ENCODE data around the gene ATP6V1G1. TPM values are rescaled to one million over a fixed set of nuclear protein-coding genes. Genes with fewer than 3 reads are reported as not detected.
A peak's percentile ranks its signal among the peaks of the same experiment; 100 is the strongest.
"Not testable (repeated sequence)": the region's sequence is repeated elsewhere in the genome, so short reads cannot be mapped to it uniquely, and the experiment has no call there.

The ATP6V1G1 gene
- total RNA-seq, 2 experiments from 2014 or later: 32.1 to 38.9 TPM

DNA sequence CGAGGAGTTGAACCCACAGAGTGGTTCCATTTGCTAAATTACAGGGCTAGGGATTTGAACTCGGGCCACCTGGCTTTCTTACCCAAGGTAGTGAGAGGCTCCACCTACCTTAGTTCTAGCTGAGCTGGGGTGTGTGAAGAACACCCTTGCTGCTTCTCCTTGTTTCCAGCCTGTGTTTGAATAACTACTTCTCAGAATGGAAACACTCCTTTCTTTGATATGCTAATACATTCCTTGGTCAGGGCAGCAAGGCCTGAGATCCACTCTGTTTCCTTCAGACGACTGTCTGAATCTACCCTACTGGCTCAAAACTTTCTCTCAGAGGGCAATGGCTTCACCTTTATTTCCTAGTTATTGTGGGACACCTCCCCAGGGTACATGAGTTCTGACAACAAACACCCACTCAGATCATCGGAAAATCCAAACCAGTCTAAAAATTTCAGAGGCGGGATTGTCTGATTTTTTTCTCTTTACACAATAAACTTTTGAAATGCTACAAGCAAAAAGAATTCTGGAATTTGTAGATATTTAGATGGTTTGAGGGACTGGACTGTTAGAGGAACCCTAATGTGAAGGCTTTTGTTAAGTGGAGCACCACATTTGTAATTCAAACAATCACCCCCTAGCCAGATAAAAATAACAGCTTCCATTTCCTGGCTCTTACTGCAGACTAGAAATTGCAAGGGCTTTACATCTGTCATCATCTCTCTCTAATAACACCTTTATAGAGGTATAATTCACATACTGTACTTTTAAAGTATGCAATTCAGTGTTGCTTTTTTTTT is 4.0 kb upstream of the ATP6V1G1 start:
- POLR2A ChIA-PET: no interaction called here
- CTCF ChIA-PET: no interaction called here
- Mint-ChIP-seq H3K36me3 (peaks cover 11% of the 10 kb centered on the region), H3K4me1 (ENCODE audit: low read depth) (peaks cover 7% of the 10 kb centered on the region), H3K27me3 (no peaks in the 10 kb centered on the region), H3K27ac (no peak overlapping the region), H3K9me3 (no peaks in the 10 kb centered on the region), H3K4me3 (no peak overlapping the region)
- intact Hi-C loops (cut with micrococcal nuclease): loop anchor here (10.0 kb wide), 1 partner anchor 421 kb away; no protein-coding TSS in a partner anchor
- DNase-seq: no peak

DNA sequence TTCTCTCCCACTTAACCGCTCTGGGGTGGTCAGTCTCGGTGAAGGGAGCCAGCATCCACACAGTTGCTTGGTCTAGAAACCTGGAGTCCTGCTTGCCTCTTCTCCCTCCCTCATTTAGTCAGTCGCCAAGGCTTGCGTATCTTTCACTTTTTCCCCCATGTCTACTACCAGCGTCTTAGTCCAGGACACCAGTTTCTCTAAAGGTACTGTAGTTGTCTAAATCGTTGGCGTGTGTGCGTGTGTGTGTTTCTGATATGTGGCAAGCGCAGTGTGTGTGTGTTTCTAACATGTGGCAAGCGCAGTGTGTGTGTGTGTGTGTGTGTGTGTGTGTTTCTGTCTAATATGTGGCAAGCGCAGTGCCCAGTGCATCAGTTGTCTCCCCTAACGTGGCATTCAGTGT is 641 bp downstream of the ATP6V1G1 start:
- peaks cover 46% of the 10 kb centered on the region for H3K4me1 Mint-ChIP-seq (ENCODE audit: low read depth)
- peak; percentile 39 for DNase-seq
- no peaks in the 10 kb centered on the region for H3K9me3 Mint-ChIP-seq
- POLR2A ChIA-PET: interaction anchor here (0.9 to 1.9 kb wide), 14 partner anchors 8 to 221 kb away, joined by 3 to 14 read pairs (median 4); partner anchors contain the start of gene AKNA
- H3K4me3 Mint-ChIP-seq: peak overlapping the region; percentile 99
- intact Hi-C loops (cut with micrococcal nuclease): loop anchor here (5.0 to 10.0 kb wide), 4 partner anchors 201 to 417 kb away; partner anchors contain the start of genes AKNA and ORM1
- no peaks in the 10 kb centered on the region for H3K27me3 Mint-ChIP-seq
- CTCF ChIA-PET: interaction anchor here (0.7 to 6.9 kb wide), 6 partner anchors 60 to 202 kb away, joined by 3 to 80 read pairs (median 3); no protein-coding TSS in a partner anchor
- peaks cover 23% of the 10 kb centered on the region for H3K36me3 Mint-ChIP-seq
- H3K27ac Mint-ChIP-seq: peak overlapping the region; percentile 97

DNA sequence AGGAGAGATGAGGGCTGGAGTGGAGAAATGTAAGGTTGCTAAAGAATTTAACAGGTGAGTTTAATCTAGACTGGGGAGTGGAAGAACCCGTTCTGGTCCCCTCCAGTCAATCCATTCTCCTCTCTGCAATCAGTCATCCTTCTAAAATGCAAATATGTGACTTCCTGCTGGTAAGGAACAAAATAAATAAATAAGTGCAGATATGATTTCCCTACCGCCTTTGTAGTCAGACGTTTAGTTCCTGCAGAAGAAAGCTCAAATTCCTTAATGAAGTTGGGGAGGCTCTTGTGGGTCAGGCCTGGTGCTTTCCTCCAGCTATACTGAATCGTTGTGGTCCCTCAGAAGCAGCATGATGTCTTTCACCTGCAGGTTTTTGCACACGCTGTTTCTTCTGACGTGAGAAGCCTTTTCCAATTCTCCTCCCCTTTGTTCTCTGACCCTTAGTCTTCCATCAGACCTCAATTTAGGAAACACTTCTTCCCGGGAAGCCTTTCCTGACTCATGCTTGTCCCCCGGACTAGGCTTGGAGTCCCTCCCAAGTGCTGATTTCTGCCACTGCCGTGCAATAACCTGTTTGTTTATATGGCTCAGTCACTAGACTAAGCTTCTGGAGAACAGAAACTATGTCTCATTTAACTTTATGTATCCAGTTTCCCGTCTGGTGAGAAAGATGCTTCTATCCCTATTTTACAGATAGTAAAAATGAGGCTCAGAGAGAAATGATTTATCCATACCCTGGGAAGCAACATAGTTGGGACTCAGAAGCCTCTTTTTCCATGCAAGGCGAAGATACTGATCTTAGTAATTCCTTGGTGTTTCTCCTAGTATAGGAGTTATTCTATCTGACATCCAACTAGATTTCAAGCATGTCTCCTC is 1.3 kb downstream of the ATP6V1G1 start:
- POLR2A ChIA-PET: interaction anchor here (0.9 to 1.6 kb wide), 6 partner anchors 15 to 222 kb away, joined by 3 to 8 read pairs (median 4); no protein-coding TSS in a partner anchor
- H3K9me3 Mint-ChIP-seq: no peaks in the 10 kb centered on the region
- H3K4me3 Mint-ChIP-seq: peak overlapping the region; percentile 99
- DNase-seq: peak; percentile 21
- peak overlapping the region; percentile 97 for H3K27ac Mint-ChIP-seq
- CTCF ChIA-PET: interaction anchor here (0.9 to 6.9 kb wide), 2 partner anchors 65 to 203 kb away, joined by 3 to 80 read pairs; no protein-coding TSS in a partner anchor
- intact Hi-C loops (cut with micrococcal nuclease): loop anchor here (5.0 to 10.0 kb wide), 4 partner anchors 202 to 416 kb away; partner anchors contain the start of genes AKNA and ORM1
- peaks cover 28% of the 10 kb centered on the region for H3K36me3 Mint-ChIP-seq
- H3K4me1 Mint-ChIP-seq (ENCODE audit: low read depth): peaks cover 47% of the 10 kb centered on the region
- no peaks in the 10 kb centered on the region for H3K27me3 Mint-ChIP-seq

DNA sequence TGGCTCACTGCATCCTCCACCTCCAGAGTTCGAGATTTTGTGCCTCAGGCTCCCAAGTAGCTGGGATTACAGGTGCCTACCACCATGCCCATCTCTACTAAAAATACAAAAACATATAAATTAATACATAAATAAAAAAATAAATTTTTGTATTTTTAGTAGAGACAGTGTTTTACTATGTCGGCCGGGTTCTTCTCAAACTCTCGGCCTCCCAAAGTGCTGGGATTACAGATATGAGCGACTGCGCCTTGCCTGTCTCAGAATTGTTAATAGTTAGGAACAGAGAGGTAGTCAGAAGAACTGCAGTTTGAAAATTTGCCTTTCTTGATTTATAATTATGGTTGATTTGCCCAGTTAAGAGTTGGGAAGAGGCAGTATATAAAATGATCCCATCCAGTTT is 2.8 kb downstream of the ATP6V1G1 start:
- POLR2A ChIA-PET: no interaction called here
- Mint-ChIP-seq H3K4me3 (no peak overlapping the region), H3K9me3 (no peaks in the 10 kb centered on the region), H3K27ac (peak overlapping the region; percentile 46), H3K4me1 (ENCODE audit: low read depth) (peaks cover 48% of the 10 kb centered on the region), H3K27me3 (no peaks in the 10 kb centered on the region), H3K36me3 (peaks cover 39% of the 10 kb centered on the region)
- CTCF ChIA-PET: interaction anchor here (6.9 kb wide), 1 partner anchor 64 kb away, joined by 80 read pairs; no protein-coding TSS in a partner anchor
- intact Hi-C loops (cut with micrococcal nuclease): no loop called here
- no peak for DNase-seq

DNA sequence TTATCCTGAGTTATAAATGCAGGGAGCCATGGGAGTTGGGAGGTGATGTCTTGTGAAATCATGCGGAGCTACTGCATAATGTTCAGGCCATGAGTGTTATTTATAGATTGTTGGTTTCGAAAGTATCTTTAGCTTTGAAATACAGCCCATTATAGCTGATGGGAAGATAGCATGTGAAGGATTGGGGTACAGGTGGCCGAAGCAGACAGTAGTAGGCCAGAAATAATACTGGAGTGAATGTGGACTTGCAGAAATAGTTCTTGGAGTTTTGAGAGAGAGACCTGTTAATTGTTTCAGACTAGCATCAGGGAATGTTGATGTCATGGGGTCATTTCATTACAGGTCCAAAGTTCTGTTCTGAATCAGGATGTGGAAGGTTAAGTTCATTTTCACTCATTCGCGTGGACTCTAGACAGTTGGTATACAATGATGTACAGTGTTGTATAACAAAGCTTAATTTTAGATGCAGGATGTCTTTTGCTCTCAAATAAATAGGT is 3.8 kb downstream of the ATP6V1G1 start:
- intact Hi-C loops (cut with micrococcal nuclease): no loop called here
- CTCF ChIA-PET: interaction anchor here (0.6 to 6.9 kb wide), 13 partner anchors 9 to 338 kb away, joined by 3 to 80 read pairs (median 5); no protein-coding TSS in a partner anchor

DNA sequence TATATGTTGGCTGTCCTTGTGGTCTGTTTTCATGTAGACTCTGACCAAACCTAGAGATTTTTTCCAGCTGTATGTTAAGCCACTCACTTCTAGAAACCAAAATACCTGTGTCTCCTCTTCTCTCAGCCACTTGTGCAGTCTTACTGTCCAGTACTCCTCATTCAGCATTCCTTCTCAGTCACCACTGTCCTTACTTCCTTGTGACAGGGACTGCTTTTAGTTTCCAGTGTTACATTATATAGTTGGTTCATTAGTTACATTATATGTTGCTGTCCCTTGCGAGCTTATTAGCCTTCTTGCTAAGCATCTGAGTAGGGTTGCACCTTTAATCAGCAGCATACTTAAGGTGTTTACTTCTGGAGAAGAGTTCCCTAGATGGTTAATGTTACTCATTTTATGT is 4.3 kb downstream of the ATP6V1G1 start:
- intact Hi-C loops (cut with micrococcal nuclease): loop anchor here (1.0 to 2.0 kb wide), 3 partner anchors 21 to 107 kb away; no protein-coding TSS in a partner anchor
- no peaks in the 10 kb centered on the region for H3K27me3 Mint-ChIP-seq
- peaks cover 57% of the 10 kb centered on the region for H3K4me1 Mint-ChIP-seq (ENCODE audit: low read depth)
- peak overlapping the region; percentile 58 for H3K4me3 Mint-ChIP-seq
- no peak for DNase-seq
- peak overlapping the region; percentile 92 for H3K27ac Mint-ChIP-seq
- H3K9me3 Mint-ChIP-seq: no peaks in the 10 kb centered on the region
- CTCF ChIA-PET: interaction anchor here (0.6 to 6.9 kb wide), 17 partner anchors 9 to 338 kb away, joined by 3 to 80 read pairs (median 5); no protein-coding TSS in a partner anchor
- H3K36me3 Mint-ChIP-seq: peaks cover 50% of the 10 kb centered on the region
- POLR2A ChIA-PET: interaction anchor here (0.6 to 2.6 kb wide), 6 partner anchors 18 to 715 kb away, joined by 3 to 17 read pairs (median 6); partner anchors contain the start of genes TMEM268 and ZNF618

More for the DNA sequence above, 3.8 kb downstream of the ATP6V1G1 start:
- Mint-ChIP-seq H3K4me1 (ENCODE audit: low read depth) (peaks cover 55% of the 10 kb centered on the region), H3K27ac (peak overlapping the region; percentile 92), H3K36me3 (peaks cover 46% of the 10 kb centered on the region), H3K4me3 (peak overlapping the region; percentile 58), H3K9me3 (no peaks in the 10 kb centered on the region), H3K27me3 (no peaks in the 10 kb centered on the region)
- DNase-seq: no peak
- POLR2A ChIA-PET: interaction anchor here (0.6 to 2.6 kb wide), 6 partner anchors 18 to 715 kb away, joined by 3 to 17 read pairs (median 5); partner anchors contain the start of genes TMEM268 and ZNF618

DNA sequence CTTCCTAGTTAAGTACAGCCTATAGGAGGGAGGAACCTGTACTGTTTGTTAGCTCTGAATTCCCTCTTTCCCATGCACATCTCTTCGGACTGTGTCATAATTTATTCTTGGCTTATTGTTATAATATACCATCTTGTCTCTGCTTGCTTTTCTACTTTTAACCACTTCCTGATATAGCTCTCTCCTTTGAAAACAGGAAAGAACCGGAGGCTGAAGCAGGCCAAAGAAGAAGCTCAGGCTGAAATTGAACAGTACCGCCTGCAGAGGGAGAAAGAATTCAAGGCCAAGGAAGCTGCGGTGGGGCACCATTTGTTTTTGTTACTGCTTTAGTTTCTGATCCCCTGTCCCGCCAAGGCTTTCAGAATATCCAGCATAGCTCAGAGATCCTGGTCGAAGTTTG is 4.8 kb downstream of the ATP6V1G1 start:
- Mint-ChIP-seq H3K9me3 (no peaks in the 10 kb centered on the region), H3K27me3 (no peaks in the 10 kb centered on the region), H3K27ac (peak overlapping the region; percentile 92), H3K4me1 (ENCODE audit: low read depth) (peaks cover 54% of the 10 kb centered on the region), H3K36me3 (peaks cover 52% of the 10 kb centered on the region), H3K4me3 (peak overlapping the region; percentile 58)
- ChIA-PET CTCF (interaction anchor here (0.9 to 6.9 kb wide), 16 partner anchors 14 to 337 kb away, joined by 3 to 80 read pairs (median 6); partner anchors contain the start of gene AKNA), POLR2A (interaction anchor here (1.5 to 2.6 kb wide), 3 partner anchors 20 to 207 kb away, joined by 5 to 17 read pairs (median 9); partner anchors contain the start of gene TMEM268)
- intact Hi-C loops (cut with micrococcal nuclease): loop anchor here (1.0 to 2.0 kb wide), 3 partner anchors 20 to 107 kb away; no protein-coding TSS in a partner anchor
- DNase-seq: peak; percentile 71

DNA sequence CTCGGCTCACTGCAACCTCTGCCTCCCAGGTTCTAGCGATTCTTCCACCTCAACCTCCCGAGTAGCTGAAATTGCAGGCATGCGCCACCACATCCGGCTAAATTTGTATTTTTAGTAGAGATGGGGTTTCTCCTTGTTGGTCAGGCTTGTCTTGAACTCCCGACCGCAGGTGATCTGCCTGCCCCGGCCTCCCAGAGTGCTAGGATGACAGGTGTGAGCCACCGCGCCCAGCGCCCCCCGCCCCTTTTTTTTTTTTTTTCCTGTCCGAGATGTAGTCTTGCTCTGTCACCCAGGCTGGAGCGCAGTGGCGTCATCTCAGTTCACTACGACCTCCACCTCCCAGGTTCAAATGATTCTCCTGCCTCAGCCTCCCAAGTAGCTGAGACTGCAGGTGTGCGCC is 6.6 kb downstream of the ATP6V1G1 start:
- H3K9me3 Mint-ChIP-seq: no peaks in the 10 kb centered on the region
- ChIA-PET CTCF (interaction anchor here (0.6 to 0.7 kb wide), 2 partner anchors 90 to 109 kb away, joined by 3 read pairs; no protein-coding TSS in a partner anchor), POLR2A (no interaction called here)
- no peak overlapping the region for H3K4me3 Mint-ChIP-seq
- no peak for DNase-seq
- H3K27me3 Mint-ChIP-seq: no peaks in the 10 kb centered on the region
- peaks cover 51% of the 10 kb centered on the region for H3K36me3 Mint-ChIP-seq
- intact Hi-C loops (cut with micrococcal nuclease): no loop called here
- peaks cover 52% of the 10 kb centered on the region for H3K4me1 Mint-ChIP-seq (ENCODE audit: low read depth)
- H3K27ac Mint-ChIP-seq: no peak overlapping the region

DNA sequence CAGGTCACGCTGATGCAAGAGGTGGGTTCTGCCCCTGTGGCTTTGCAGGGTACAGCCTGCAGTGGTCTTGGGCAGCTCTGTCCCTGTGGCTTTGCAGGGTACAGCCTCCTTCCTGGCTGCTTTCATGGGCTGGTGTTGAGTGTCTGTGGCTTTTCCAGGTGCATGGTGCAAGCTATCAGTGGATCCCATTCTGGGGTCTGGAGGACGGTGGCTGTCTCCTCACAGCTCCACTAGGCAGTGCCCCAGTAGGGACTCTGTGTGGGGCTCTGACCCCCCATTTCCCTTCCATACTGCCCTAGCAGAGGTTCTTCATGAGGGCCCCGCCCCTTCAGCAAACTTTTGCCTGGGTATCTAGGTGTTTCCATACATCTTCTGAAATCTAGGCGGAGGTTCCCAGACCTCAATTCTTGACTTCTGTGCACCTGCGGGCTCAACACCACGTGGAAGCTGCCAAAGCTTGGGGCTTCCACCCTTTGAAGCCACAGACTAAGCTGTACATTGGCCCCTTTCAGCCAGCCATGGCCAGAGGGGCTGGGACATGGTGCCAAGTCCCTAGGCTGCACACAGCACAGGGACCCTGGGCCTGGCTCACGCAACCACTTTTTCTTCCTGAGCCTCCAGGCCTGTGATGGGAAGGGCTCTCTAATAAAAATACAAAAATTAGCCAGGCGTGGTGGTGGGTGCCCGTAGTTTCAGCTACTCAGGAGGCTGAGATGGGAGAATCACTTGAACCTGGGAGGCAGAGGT is 13.1 kb downstream of the ATP6V1G1 start:
- H3K27me3 Mint-ChIP-seq; DNase-seq; H3K27ac Mint-ChIP-seq; intact Hi-C loops (cut with micrococcal nuclease); H3K4me3 Mint-ChIP-seq; POLR2A ChIA-PET: not testable (repeated sequence)
- Mint-ChIP-seq H3K9me3 (peaks cover 11% of the 10 kb centered on the region), H3K4me1 (ENCODE audit: low read depth) (peaks cover 11% of the 10 kb centered on the region), H3K36me3 (peaks cover 45% of the 10 kb centered on the region)
- CTCF ChIA-PET: interaction anchor here (0.8 to 2.1 kb wide), 2 partner anchors 9 to 53 kb away, joined by 3 to 8 read pairs; no protein-coding TSS in a partner anchor

DNA sequence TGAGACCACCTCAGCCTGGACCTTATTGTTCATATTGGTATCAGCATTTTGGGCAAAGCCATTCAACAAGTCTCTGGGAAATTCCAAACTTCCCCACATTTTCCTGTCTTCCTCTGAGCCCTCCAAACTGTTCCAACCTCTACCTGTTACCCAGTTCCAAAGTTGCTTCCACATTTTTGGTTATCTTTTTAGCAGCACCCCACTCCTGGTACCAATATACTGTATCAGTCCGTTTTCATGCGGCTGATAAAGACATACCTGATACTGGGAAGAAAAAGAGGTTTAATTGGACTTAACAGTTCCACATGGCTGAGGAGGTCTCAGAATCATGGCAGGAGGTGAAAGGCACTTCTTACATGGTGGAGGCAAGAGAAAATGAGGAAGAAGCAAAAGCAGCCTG is 14.2 kb downstream of the ATP6V1G1 start:
- H3K27me3 Mint-ChIP-seq; CTCF ChIA-PET; POLR2A ChIA-PET; DNase-seq; intact Hi-C loops (cut with micrococcal nuclease); H3K4me3 Mint-ChIP-seq; H3K27ac Mint-ChIP-seq; H3K4me1 Mint-ChIP-seq (ENCODE audit: low read depth): not testable (repeated sequence)
- Mint-ChIP-seq H3K36me3 (peaks cover 37% of the 10 kb centered on the region), H3K9me3 (peaks cover 11% of the 10 kb centered on the region)

All from activated CD4-positive, alpha-beta memory T cell treated with anti-CD3 and anti-CD28 coated beads for 36 hours (primary cell).